NCI-H345 treated with DMSO at 0.1 percent for 48 hours (cell line): ENCODE results near the gene FLT3.

Source experiments
- DNase-seq: peaks from one replicate; lab custom pipeline; 2025; ENCODE audit not compliant: unreplicated experiment; lab: John Stamatoyannopoulos, UW

FLT3 gene

DNA sequence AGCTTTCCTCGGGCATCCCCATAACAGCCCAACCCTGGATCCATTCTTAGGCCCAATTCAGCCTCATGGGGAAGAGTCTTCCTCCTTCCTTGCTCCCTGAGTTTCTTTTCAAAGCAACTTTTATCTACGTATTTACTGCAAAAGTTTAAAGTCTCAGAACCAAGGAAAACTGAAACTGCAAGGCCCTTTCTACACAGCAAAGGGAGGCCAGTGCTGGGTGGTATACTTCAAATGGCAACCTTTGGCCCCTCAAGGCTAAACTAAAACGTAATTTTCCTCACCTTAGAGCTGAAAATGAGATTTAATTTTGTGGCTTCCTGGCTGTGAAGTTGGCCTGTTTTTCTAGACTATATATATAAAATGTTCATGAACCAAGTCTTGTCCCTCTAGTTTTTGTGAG is 136.9 kb downstream of the FLT3 start:
- no peak for DNase-seq

- DNase-seq = no peak
Observed at GRCh38 chr13:27962982-27963381, 137.4 kb downstream of the FLT3 start.

GRCh38 chr13:27962128-27962841 is 138.1 kb downstream of the FLT3 start:
- DNase-seq = no peak

DNA sequence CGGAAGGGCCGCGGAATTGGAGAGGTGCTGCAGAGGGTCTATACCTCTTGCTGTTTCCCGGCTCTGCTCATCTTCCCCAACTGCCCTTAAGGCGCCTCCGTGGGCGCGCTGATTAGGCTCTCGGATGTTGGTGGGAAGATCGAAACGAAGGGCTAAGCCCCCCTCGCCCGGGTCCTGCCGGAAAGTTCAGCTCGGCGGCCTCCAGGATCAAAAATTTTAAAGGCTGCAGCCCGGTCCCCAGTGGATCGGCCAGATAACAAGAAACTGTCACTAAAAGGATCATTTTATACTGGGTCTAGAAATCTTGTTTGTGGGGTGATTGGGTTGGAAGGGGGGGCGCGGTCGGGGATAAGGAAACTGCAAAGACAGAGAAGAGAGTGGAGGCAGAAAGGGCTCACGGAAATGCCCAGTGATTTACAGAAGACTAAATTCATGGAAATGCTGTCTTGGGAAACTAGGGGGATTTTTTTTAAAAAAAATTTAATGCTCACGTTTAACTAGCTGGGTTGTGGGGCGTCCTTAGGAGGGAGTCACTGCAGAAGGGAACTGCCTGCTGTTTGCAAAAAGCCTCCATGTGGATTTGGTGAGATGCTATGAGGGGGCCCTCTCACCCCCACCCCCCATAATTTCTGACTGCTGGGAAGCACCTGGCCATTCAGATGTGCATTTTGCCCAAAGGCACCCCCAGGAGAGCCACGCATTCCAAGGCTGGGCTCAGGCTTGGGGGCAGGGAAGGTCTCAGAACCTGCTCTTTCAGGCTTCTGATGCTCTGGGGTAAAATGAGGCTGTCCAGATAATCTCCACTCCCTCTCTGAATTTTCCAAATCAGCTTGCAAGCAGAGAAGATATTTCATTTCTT is 138.9 kb downstream of the FLT3 start:
- no peak for DNase-seq

- no peak for DNase-seq
Observed at GRCh38 chr13:27960362-27961226, 139.8 kb downstream of the FLT3 start.

- DNase-seq = no peak
Observed at GRCh38 chr13:27959976-27960361, 140.4 kb downstream of the FLT3 start.

DNA sequence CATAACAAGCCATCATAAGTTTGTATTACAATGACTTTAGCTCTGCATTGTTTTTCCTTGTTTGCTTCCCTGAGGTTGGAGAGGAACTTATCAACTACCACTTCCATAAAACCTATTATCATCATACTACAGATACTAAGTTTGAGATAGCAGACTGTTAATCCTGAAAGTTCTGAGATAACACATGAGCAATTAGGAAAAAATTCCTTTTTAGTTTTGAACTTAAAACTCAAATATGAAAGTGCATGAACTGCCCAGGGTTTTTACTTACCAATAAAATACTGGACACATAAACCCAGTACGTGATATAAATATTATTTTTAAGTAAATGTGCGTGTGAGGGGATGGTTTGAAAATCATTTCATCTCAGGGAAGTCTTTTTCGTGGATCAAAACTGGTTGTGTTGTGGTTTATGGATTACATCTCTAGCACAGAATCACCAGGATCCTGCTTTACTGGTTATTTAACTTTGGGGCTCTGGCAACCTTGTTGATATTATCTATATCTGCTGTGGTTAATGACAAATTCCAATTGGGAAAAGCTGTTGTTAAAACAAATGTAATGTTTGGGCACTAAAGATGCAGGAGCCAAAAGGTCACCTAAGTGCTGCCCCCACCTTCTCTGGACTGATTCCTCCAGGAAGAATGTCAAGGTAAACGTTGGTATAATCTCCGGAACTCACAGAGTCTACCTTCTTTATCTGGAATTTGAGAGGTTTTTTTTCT is 143.6 kb downstream of the FLT3 start:
- DNase-seq = no peak

- no peak for DNase-seq
Observed at GRCh38 chr13:27955014-27955591, 145.3 kb downstream of the FLT3 start.

DNA sequence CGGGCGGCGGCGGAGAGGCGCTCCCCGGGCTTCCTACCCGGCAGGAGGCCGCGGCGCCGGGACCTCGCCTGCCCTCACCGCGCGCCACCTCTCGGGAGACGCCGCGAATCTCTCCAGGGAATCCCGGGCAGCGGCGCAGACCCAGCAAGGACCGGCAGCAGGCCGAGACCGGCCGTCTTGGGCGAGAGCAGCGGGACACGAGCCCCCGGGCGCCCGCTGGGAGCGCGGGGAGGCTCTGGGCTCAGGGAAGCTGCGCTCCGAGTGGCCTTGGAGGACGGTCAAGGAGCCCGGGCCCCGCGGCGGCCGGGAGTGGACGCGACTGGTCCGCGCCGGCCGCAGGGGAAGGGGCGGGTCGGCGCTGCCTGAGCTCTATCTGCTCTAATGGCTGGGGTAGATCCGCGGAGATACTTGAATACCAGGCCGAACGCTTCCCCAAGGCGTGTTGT is 145.9 kb downstream of the FLT3 start:
- peak; percentile 13 for DNase-seq

- DNase-seq = peak; percentile 49
Observed at GRCh38 chr13:27953676-27954405, 146.5 kb downstream of the FLT3 start.
